ENCODE results near the gene RCAN3.
"Not testable (repeated sequence)": the region's sequence is repeated elsewhere in the genome, so short reads cannot be mapped to it uniquely, and the experiment has no call there.

RCAN3 gene

DNA sequence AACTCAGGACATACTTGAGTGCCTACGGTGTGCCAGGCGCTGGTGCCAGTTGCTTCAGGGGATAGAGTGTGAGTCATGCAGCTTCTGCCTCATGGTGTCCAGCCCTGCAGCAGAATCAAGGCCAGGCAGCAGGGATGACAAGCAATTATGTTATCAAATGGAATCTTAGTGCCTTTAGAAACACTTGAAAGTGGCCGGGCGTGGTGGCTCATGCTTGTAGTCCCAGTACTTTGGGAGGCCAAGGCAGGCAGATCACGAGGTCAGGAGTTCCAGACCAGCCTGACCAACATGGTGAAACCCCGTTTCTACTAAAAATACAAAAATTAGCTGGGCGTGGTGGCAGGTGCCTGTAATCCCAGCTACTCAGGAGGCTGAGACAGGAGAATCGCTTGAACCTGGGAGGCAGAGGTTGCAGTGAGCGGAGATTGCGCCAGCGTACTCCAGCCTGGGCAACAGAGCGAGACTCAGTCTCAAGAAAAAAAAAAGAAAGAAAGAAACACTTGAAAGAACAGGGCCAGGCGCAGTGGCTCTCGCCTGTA, 13.1 kb downstream of the RCAN3 start:
- not testable (repeated sequence) for DNase-seq

DNA sequence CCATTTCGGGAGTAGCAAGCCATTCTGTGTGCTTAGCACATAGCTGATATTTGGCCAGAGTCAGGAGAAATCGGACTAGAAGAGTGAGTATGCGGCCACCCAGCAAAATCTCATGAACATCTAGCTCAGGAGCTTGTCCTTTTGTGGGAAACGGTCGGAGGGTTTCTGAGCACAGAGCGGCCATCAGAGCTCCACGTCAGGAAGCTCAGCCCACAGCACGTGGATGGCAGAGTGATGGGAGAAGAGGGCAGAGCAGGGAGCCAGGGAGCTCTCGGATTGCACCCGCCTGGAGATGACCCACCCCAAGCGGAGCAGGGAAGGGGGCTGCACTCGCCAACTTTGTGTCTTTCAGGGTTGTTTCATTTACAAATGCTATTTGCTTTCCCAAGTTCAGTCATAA, 13.9 kb downstream of the RCAN3 start:
- DNase-seq = no peak

- DNase-seq = no peak
These were observed 15.3 kb downstream of the RCAN3 start for GRCh38 chr1:24517898-24518297.

DNA sequence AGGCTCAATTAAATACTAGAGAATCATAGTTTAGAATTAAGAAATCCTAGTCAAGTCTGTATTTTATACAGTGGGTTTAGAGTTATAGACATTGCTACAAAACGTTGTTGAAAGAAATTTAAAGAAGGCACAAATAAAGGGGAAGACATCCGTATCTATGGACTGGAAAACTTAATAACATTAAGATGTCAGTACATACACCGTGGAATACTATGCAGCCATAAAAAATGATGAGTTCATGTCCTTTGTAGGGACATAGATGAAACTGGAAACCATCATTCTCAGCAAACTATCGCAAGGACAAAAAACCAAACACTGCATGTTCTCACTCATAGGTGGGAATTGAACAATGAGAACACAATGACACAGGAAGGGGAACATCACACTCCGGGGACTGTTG, 17.6 kb downstream of the RCAN3 start:
- not testable (repeated sequence) for DNase-seq

DNA sequence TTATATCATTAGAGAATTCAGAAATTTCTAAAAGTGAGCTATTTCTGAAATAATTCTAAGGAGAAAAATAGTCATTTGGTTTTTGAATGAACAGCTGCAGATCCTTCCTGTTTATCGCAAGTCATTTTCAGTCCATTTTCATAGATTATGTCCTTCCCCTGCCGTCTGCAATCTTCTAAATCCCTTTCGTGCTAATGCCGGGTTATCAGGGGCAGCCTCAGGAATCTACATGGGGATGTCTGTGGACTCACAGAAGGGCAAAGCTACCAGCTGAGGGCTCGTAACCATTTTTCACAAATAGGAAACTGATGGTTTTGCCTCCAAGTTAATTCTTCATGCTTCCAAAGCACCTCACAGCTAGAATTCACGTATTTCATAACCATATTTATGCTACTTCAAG, 23.0 kb downstream of the RCAN3 start:
- DNase-seq = no peak

- DNase-seq = no peak
These were observed 23.4 kb downstream of the RCAN3 start for GRCh38 chr1:24526045-24526444.

GRCh38 chr1:24526940-24527542, 24.4 kb downstream of the RCAN3 start:
- DNase-seq = peak; percentile 24

- no peak for DNase-seq
These were observed 26.1 kb downstream of the RCAN3 start for GRCh38 chr1:24528744-24529143.

DNA sequence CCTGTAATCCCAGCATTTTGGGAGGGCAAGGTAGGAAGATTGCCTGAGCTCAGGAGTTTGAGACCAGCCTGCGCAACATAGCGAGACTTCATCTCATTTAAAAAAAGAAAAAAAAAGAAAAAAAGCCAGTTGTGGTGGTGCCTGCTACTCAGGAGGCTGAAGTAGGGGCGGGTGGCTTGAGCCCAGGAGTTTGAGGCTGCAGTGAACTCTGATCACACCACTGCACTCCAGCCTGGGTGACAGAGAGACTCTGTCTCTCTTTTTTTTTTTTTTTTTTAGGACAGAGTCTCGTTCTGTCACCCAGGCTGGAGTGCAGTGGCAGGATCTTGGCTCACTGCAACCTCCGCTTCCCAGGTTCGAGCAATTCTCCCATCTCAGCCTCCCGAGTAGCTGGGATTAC, 26.7 kb downstream of the RCAN3 start:
- not testable (repeated sequence) for DNase-seq

DNA sequence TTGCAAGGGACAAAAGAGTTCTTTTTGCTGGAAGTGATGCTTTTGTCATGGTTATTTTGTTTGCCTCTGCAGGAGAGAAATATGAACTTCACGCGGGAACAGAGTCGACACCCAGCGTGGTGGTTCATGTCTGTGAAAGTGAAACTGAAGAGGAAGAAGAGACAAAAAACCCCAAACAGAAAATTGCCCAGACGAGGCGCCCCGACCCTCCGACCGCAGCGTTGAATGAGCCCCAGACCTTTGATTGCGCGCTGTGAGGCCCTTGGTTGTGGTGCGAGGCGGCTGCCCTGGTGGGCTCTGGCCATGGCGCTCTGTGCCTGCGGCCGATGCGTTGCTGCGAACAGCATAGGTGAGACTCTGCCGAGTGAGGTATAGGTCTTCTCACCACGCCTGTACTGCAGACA, 32.4 kb downstream of the RCAN3 start:
- peak; percentile 64 for DNase-seq

DNA sequence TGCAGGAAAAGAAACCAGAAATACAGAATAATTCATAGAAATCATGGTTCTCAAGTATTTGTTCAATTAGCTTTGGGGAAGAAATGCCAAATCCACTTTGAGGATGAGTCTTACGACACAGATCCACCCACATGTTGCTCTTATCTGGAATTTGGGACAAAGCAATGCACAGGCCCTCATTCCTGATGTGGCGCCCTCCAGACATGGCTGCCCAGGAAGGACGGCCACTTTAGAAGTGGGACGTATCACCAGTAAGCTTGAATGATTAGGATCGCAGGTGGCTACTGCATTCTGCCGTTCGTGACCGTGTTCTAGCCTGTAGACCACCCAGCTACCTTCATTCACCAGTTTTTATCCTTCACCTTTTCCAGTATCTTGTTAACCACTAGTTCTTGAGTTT, 33.1 kb downstream of the RCAN3 start:
- no peak for DNase-seq

- DNase-seq = peak; percentile 58
These were observed 33.8 kb downstream of the RCAN3 start for GRCh38 chr1:24536391-24536840.

GRCh38 chr1:24540051-24540905, 37.6 kb downstream of the RCAN3 start:
- DNase-seq = no peak

- no peak for DNase-seq
These were observed 38.5 kb downstream of the RCAN3 start for GRCh38 chr1:24540906-24541710.

- no peak for DNase-seq
These were observed 39.2 kb downstream of the RCAN3 start for GRCh38 chr1:24541711-24542346.

DNA sequence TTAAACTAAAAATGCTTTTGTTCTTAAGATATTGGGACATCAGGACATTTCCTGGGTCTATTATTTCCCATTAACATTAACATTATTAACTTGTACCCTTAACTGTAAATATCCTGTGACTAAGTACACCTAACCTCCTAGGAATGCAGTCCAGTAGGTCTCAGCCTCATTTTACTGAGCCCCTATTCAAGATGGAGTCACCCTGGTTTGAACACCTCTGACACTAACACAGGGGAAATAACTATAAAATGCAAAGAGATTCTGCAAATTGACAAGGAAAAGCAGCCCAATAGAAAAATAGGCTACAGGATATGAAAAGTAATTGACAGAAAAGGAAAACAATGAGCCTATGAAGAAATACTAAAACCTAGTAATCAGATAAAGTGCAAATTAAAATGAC, 41.6 kb downstream of the RCAN3 start:
- DNase-seq = no peak

GRCh38 chr1:24545662-24546061, 43.0 kb downstream of the RCAN3 start:
- no peak for DNase-seq

GRCh38 chr1:24547195-24547594, 44.6 kb downstream of the RCAN3 start:
- no peak for DNase-seq

- DNase-seq = no peak
These were observed 45.4 kb downstream of the RCAN3 start for GRCh38 chr1:24548070-24548469.

GRCh38 chr1:24549210-24549609, 46.6 kb downstream of the RCAN3 start:
- DNase-seq = not testable (repeated sequence)

DNA sequence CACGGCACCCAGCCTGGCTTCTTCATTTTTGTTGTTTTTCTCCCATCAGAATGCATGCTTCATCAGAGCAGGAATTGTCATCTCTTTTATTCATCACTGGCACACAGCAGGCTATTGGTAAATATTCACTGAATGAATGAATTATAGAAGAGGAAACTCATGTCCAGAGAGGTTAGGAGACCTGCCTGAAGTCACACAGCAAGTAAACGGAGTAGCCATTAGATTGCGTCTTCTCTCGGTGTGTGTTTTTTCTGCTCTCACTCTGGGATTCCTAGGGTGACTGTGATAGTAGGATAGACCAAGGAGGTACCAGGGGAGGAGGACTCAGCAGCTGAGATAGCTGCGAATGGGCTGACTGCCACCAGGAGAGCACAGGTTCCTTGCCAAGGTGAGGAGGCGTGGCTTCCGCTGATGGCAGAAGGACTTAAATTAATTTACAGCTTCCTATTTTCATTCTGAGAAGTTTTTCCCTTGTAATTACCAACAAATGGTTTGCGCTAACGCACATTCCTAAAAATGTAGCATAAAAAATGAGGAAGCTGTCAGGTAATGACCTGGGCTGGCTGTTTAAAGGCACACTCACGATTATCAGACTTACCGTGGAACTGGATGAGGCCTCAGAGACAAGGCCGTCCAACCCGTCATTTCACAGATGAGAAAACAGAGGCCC, 48.8 kb downstream of the RCAN3 start:
- no peak for DNase-seq

- DNase-seq = no peak
These were observed 49.4 kb downstream of the RCAN3 start for GRCh38 chr1:24551960-24552571.
